Dermis blood vessel endothelial cell (primary cell): Measurements from ENCODE around the gene IL6. TPM values are rescaled to one million over a fixed set of nuclear protein-coding genes. Genes with fewer than 3 reads are reported as not detected.
"Not testable (repeated sequence)": the region's sequence is repeated elsewhere in the genome, so short reads cannot be mapped to it uniquely, and the experiment has no call there.

Source experiments
- DNase-seq: peaks from one replicate; pipeline ENCODE4 v3.0.0; 2010
- total RNA-seq: library from RNA; depleted of rRNA; stranded (reverse); fragments of >200 nt; gene quantifications from 2 replicates; pipeline ENCODE4 v1.2.3, GENCODE V29; 2014

Gene IL6
- total RNA-seq, 1 donor from 2014 or later = 1.0 TPM

DNA sequence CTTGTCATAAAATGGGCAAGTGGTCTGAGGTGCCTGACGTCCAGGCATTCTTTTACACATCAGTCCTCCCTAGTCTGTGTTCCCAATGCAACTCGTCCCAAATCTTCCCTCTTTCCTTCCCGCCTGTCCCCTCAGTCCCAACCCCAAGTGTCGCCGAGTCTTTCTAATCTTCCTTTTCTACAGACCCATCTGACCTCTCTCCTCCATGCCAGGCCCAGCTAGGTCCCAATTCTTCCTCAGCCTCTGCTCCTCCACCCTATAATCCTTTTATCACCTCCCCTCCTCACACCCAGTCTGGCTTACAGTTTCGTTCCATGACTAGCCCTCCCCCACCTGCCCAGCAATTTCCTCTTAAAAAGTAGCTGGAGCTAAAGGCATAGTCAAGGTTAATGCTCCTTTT lies 22.3 kb upstream of the IL6 start:
- not testable (repeated sequence) for DNase-seq

DNA sequence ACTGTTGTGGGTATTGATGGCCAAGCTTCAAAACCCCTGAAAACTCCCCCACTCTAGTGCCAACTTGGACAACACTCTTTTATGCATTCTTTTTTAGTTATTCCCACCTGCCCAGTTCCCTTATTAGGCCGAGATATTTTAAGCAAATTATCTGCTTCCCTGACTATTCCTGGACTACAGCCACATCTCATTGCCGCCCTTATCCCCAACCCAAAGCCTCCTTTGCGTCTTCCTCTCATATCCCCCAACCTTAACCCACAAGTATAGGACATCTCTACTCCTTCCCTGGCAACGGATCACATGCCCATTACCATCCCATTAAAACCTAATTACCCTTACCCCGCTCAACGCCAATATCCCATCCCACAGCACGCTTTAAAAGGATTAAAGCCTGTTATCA lies 21.1 kb upstream of the IL6 start:
- DNase-seq = not testable (repeated sequence)

DNA sequence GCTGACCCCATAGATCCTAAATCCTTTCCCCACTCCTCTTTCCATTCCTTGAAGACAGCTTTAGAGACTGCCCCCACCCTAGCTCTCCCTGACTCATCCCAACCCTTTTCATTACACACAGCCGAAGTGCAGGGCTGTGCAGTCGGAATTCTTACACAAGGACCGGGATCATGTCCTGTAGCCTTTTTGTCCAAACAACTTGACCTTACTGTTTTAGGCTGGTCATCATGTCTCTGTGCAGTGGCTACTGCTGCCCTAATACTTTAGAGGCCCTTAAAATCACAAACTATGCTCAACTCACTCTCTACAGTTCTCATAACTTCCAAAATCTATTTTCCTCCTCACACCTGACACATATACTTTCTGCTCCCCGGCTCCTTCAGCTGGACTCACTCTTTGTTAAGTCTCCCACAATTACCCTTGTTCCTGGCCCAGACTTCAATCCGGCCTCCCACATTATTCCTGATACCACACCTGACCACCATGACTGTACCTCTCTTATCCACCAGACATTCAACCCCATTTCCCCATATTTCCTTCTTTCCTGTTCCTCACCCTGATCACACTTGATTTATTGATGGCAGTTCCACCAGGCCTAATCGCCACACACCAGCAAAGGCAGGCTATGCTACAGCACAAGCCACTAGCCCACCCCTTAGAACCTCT lies 19.8 kb upstream of the IL6 start:
- DNase-seq = not testable (repeated sequence)

DNA sequence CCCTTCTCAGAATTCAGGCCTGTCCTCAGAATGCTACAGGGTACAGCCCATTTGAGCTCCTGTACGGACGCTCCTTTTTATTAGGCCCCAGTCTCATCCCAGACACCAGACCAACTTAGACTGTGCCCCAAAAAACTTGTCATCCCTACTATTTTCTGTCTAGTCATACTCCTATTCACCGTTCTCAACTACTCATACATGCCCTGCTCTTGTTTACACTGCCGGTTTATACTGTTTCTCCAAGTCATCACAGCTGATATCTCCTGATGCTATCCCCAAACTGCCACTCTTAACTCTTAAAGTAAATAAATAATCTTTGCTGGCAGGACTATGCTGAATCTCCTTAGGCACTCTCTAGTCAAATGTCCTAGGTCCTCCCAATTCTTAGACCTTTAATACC lies 18.8 kb upstream of the IL6 start:
- not testable (repeated sequence) for DNase-seq

DNA sequence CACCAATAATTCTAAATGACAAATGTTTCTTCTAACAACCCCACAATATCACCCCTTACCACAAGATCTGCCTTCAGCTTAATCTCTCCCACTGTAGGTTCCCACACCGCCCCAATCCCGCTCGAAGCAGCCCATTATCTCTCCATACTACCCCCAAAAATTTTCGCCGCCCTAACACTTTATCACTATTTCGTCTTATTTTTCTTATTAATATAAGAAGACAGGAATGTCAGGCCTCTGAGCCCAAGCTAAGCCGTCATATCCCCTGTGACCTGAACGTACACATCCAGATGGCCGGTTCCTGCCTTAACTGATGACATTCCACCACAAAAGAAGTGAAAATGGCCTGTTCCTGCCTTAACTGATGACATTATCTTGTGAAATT lies 18.3 kb upstream of the IL6 start:
- DNase-seq = not testable (repeated sequence)

DNA sequence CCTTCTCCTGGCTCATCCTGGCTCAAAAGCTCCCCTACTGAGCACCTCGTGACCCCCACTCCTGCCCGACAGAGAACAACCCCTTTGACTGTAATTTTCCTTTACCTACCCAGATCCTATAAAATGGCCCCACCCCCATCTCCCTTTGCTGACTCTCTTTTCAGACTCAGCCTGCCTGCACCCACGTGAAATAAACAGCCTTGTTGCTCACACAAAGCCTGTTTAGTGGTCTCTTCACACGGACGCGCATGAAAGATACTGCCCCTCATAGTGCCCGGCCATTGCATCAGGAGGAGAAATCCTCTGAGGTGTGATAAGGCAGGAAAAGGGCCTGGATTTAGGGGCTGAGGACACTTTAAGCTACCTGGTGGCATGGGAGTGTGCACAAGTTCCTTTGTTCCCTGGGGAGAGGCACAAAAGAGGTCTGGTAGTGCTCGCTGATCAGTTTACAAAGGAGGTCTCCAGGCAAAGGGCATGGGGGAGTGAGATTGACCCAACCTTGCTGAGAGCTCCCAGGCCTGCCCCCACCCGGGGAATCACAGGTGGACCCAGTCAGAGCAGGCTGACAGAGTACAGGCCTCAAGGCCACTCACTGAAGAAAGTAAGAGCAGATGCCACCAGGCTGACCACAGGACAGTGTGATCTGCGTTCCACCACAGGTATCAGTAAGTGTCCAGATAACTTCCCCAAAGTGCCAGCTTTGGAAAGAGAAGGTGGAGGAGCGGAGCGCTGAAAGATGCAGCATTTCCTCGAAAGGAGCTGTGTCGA lies 17.8 kb upstream of the IL6 start:
- not testable (repeated sequence) for DNase-seq

DNA sequence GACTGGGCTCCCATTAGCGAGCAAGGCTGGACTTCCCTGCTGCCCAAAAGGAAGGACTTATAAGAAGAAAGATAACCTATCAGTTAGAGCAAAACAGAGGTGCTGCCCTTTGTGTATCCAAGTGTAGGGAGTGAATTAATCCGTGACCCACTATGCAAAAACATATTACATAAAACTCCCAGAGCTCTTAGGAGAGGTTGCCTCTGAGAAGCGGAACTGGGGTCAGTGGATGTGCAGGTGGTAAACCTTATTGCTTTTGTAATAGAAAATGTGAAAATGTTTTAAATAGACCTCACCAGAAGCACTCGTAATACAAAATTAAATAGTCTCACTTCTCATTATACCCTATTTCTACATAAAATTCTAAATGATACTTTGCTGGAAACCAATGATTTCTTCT lies 17.1 kb upstream of the IL6 start:
- no peak for DNase-seq

DNA sequence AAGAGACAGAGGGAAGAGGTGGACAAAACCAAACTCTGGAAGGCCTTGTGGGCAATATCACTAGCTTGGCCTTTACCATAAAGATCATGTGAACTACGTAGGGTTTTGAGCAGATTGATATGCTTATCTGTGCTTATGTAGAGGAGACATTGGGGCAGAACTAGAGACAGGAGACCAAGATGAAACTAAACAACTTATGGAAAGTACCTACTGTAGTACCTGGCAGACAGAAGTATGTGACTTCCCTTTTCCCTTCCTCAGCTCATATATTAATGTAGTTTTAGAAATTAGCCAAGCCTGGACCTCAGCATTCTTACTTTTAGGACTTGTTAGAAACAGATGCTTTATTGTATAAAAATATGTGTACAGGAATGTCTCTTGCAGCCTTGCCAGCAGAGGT lies 14.0 kb upstream of the IL6 start:
- no peak for DNase-seq

DNA sequence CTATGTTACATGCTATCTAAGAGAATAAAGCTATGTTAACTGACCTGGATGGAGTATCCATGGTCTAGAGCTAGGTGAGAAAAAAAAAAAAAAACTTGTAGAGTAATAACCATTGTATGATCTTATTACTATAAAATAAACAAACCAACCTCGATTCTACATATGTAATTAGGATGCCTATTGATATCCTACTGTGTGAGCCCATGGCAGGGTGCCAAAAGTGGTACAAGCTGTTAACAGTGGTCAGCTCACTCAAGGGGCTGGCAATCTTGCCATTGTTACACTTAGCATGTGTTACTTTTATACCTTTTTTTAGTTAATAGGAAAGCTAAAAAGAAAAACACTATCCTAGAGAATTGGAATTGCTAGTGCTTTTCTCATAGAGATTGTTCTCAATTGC lies 13.5 kb upstream of the IL6 start:
- DNase-seq = no peak

DNA sequence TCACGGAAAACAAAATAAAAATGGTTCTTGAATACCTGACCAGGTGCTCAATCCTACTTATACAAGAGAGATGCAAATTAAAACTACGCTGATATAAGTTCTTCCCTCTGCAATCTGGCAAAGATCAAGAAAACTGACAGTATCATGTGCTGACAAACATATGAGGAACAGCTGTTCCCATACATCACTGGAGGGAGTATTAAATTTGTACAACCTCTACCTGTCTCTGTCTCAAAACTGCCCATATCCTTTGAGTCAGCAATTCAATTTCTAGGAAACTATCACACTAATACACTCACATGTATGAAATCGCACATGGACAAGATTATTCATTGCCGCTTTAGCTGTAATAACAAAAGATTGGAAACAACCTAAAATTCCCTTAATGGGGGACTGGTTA lies 11.0 kb upstream of the IL6 start:
- DNase-seq = no peak

DNA sequence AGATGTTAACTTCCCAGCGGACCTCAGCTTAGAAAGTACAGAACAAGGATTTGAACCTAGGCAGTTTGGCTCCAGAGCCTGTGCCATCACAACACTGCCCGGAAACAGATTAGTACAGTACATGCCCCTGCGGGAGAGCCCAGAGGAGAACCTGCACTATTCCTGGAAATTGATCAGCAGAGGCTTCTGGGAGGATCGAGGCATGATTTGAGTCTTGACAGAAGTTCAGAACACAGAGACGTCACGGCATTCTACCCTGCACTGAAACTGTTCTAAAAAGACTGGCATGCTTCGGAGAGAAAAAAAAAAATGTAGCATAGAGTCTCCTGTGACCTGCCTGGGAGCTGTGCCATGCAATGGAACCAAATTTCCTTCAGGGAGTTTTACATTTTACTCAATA lies 9.2 kb upstream of the IL6 start:
- DNase-seq = peak; percentile 68

DNA sequence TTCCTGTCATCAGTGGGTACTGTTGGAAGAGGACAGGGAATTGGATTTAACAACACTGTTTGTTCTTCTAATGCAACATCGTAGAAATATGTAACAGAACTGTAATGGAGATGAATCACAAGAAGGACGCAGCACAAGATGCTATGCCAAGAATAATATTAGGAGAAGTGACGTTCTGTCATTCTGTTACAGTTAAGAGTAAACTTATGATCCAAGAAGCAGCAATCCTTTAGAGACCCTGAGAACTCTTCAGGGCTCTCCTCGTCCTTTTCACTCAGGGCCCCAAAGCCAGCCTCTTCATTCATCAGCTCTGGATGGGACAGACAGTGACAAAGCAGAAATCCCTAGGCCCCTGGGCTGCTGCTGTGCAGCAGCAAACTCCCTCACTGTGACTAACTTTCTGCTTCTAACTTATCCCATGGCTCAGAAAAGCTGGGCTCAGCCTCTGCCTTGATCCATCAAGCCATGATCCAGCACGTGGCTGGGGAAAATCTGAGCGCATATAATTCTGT lies 8.7 kb upstream of the IL6 start:
- peak; percentile 87 for DNase-seq

DNA sequence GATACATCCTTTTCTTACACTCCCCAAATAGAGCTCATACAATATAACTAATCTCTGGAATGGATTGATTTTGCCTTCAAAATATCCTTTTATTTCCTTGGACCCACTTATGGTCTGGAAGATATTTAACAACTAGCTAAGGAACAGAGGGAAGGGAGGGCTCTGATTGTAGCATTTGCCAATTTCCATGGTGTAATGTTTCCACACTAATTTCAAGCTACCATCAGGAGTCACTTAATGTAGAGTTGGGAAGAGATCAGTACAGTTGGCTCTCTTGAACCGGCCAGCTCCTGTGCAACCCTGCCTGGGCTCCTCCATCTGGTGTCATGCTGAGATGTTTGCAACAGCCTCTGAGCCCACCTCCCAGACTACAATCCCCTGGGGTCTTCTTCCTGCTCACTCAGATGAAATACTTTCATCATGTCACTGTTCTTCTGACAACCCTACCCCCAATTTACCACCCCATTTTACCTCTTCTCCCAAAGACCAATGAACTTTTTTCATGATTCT lies 8.0 kb upstream of the IL6 start:
- no peak for DNase-seq

DNA sequence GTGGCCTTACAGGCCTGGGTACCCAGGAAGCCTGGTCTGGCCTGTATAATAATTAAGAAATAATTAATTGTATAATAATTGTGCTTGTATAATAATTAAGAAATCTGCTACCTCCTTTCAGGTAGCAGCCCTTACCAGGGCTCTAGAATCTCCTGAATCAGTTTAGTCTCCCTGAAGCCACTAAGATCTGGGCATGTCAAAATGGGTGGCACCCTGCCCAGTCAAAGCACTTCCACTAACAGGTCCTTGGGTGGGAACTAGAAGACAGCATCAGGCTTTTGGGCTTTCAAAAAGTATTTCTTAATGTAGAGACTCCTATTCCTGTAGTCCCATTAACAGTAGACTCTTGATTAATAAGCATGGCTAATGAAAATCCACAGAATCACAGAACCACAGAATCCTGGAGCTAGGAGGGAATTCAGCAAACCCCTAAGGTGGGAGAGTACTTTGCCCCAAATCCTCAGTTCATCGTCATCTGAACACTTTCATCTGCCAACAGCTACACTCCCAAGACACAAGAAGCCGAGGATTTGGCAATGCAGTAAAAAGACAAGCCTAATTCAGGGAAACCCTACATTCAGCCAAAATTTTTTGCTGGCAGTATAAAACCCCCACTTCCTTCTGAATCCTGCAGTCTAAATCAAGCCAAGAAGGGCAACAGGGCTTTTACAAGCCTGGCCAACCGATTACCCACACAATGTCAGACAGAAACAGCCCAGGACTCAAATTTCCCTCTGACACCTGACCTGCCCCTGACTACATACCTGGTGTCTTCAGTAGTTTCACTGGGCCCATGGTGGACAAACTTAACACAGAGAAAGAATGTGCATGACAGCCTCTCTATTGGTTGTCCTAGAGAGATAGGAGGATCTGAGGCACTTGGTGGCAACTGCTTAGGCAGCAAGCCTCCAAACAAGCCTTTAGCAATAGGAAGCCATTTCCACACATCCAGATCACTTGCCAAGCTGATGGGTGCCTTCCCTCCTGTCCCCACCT lies 5.9 kb upstream of the IL6 start:
- no peak for DNase-seq

DNA sequence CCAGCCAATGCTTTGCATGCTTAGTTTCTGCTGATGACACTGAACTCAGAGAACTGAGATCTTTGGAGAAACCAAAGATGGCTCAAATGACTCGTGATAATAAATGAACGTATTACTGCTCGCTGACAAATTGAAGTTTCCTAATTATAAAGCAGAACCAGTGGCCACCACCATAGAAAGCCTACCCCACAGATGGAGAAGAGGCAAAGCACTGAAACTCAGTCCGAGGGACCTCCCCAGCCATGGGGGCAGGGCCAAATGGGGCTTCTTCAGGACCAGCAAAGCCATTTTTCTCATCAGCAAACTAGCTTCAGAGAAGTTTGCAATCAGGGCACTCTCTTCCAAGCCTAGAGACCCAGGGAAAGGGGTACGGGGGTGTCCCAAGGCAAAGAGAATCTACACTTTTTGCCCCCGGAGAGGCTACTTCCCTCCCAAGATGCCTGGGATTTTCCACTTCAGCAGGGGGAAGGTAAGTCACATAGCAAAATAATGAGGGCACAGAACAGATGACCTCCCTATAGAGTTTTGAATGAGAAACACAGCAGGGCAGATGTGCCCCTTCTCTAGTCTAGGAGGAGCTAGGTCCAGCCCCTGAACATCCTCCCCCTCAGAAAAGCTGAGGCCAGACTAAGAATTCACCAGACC lies 4.3 kb upstream of the IL6 start:
- DNase-seq = no peak

DNA sequence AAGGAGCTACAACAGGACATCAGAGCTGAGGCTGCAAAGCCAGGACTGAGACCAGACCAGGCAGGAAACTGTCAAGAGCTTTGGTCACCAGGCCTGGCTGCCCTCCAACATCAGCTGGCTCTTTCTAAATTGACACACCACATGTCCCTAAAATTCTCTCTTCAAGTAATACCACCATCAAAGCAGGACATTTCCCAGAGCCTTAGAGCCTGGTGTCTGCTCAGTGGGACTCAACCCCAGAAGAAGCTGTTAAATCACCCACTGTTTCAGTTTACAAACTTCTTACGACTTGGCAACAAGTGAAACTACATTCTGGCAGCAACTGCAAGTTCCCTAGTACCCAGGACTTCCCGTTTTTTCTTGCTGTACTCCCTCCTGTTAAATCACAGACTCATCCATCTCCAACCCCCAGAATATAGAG lies 3.8 kb upstream of the IL6 start:
- peak; percentile 66 for DNase-seq

DNA sequence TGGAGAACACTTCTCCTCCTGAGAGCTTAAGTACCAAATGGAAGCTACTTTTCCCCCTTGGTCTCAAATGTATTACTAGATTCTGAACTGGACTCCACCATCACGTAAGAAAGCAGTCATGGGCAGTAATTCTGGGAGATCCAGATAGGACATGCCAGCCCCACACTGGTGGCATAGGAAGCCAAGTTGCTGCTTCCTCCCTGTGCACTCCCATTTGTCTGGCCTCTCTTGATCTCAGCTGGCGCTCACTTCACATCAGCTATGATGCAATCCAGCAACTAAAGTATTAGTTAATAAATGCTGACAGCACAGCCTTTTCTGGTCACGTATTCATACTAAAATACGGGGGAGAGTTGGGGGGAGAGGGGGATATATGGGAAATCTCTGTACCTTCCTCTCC lies 3.4 kb upstream of the IL6 start:
- DNase-seq = peak; percentile 35

DNA sequence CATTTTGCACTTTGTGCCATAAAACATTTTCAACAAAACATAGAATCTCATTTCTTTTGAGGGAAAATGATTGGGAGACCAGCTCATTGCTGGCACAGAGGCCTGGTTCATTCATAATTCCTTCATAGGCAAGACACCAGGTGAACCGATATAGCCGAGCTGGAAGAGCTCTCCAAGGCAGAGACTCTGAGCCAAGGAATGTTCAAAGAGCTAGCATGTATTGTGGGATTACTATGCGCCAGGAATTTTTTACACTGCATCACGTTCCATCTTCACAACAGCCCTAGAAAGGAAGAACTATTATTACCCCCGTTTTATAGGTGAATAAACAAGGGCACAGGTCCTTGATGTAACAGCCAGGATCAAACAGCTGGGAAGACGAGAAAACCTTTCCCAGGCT lies 2.1 kb upstream of the IL6 start:
- no peak for DNase-seq

DNA sequence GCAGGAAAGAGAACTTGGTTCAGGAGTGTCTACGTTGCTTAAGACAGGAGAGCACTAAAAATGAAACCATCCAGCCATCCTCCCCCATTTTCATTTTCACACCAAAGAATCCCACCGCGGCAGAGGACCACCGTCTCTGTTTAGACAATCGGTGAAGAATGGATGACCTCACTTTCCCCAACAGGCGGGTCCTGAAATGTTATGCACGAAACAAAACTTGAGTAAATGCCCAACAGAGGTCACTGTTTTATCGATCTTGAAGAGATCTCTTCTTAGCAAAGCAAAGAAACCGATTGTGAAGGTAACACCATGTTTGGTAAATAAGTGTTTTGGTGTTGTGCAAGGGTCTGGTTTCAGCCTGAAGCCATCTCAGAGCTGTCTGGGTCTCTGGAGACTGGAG lies 1.4 kb upstream of the IL6 start:
- peak; percentile 68 for DNase-seq

DNA sequence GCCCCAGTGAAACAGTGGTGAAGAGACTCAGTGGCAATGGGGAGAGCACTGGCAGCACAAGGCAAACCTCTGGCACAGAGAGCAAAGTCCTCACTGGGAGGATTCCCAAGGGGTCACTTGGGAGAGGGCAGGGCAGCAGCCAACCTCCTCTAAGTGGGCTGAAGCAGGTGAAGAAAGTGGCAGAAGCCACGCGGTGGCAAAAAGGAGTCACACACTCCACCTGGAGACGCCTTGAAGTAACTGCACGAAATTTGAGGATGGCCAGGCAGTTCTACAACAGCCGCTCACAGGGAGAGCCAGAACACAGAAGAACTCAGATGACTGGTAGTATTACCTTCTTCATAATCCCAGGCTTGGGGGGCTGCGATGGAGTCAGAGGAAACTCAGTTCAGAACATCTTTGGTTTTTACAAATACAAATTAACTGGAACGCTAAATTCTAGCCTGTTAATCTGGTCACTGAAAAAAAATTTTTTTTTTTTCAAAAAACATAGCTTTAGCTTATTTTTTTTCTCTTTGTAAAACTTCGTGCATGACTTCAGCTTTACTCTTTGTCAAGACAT lies 574 bp upstream of the IL6 start:
- peak; percentile 93 for DNase-seq

DNA sequence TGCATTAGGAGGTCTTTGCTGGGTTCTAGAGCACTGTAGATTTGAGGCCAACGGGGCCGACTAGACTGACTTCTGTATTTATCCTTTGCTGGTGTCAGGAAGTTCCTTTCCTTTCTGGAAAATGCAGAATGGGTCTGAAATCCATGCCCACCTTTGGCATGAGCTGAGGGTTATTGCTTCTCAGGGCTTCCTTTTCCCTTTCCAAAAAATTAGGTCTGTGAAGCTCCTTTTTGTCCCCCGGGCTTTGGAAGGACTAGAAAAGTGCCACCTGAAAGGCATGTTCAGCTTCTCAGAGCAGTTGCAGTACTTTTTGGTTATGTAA lies 675 bp downstream of the IL6 start:
- no peak for DNase-seq

DNA sequence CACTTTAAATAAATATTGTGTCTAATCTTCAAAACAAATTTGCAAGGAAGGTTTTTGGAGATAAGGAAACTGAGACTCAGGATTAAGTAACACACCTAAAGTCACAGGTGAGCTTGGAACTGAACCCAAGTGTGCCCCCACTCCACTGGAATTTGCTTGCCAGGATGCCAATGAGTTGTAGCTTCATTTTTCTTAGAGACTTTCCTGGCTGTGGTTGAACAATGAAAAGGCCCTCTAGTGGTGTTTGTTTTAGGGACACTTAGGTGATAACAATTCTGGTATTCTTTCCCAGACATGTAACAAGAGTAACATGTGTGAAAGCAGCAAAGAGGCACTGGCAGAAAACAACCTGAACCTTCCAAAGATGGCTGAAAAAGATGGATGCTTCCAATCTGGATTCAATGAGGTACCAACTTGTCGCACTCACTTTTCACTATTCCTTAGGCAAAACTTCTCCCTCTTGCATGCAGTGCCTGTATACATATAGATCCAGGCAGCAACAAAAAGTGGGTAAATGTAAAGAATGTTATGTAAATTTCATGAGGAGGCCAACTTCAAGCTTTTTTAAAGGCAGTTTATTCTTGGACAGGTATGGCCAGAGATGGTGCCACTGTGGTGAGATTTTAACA lies 1.5 kb downstream of the IL6 start:
- DNase-seq = peak; percentile 86
